K562 (cell line): ENCODE data around the gene LRP10. TPM values are rescaled to one million over a fixed set of nuclear protein-coding genes. Genes with fewer than 3 reads are reported as not detected.

Experiments used
- ATF1 ChIP-seq, 2 experiments: fragments of 450-650 bp in 1 of 2; IDR thresholded peaks; 2 replicates each; pipeline ENCODE4 v1.6.1; 2016; ENCODE audit warnings: missing compliant biosample characterization in 1 of 2, missing genetic modification characterization in 1 of 2
- ATF3 ChIP-seq, 2 experiments: fragments of 450-650 bp in 1 of 2; sonication (generic) in 1 of 2; formaldehyde crosslinking in 1 of 2; IDR thresholded peaks in 1 of 2; conservative IDR thresholded peaks in 1 of 2; 2 replicates each; pipeline versions ENCODE4 v1.6.1 to v1.8.1; 2016 to 2023; ENCODE audit warnings: mild to moderate bottlenecking in 2 of 2, moderate library complexity in 2 of 2, inconsistent platforms in 1 of 2, missing genetic modification reagents in 1 of 2
- CC2D1A ChIP-seq: fragments of 450-650 bp; IDR thresholded peaks from 2 replicates; pipeline ENCODE4 v1.6.1; 2017; ENCODE audit warnings: mild to moderate bottlenecking
- ELF4 ChIP-seq: fragments of 450-650 bp; formaldehyde crosslinking; IDR thresholded peaks from 2 replicates; pipeline ENCODE4 v1.4.0; 2022; ENCODE audit warnings: missing genetic modification characterization
- LCOR ChIP-seq: sonication (generic); formaldehyde crosslinking; IDR thresholded peaks from 2 replicates; pipeline ENCODE4 v1.8.0; 2022; ENCODE audit warnings: mild to moderate bottlenecking, missing genetic modification reagents
- MAFK ChIP-seq: IDR thresholded peaks from 2 replicates; pipeline ENCODE4 v1.6.1; 2011; ENCODE audit warnings: low read length, improper control_type of control experiment
- MYC ChIP-seq, 2 experiments: fragments of 250-450 bp in 1 of 2; sonication (Bioruptor Pico) in 1 of 2; IDR thresholded peaks; 2 replicates each; pipeline versions ENCODE4 v1.5.1 to v1.6.1; 2012 to 2021; ENCODE audit warnings: low read depth in 2 of 2, borderline replicate concordance in 1 of 2, improper control_type of control experiment in 1 of 2, low read length in 1 of 2, mild to moderate bottlenecking in 1 of 2, moderate library complexity in 1 of 2
- NCOA4 ChIP-seq: fragments of 450-650 bp; IDR thresholded peaks from 2 replicates; pipeline ENCODE4 v1.6.1; 2018; ENCODE audit warnings: mild to moderate bottlenecking; ENCODE audit not compliant: partially characterized antibody
- RUNX1 ChIP-seq: sonication (generic); IDR thresholded peaks from 2 replicates; pipeline ENCODE4 v1.6.1; 2016; ENCODE audit warnings: antibody characterized with exemption, low read depth
- SETDB1 ChIP-seq: IDR thresholded peaks from one replicate; pipeline ENCODE4 v1.6.1; 2012; ENCODE audit warnings: low read length, control low read depth, inconsistent platforms
- SLC30A9 ChIP-seq: fragments of 250-450 bp; sonication (Bioruptor Pico); IDR thresholded peaks from 2 replicates; pipeline ENCODE4 v1.8.0; 2022; ENCODE audit warnings: mild to moderate bottlenecking, moderate library complexity
- STAT5B ChIP-seq: fragments of 250-450 bp; sonication (Bioruptor Pico); IDR thresholded peaks from 2 replicates; pipeline ENCODE4 v1.8.0; 2021; ENCODE audit warnings: mild to moderate bottlenecking, inconsistent platforms
- ZNF121 ChIP-seq: sonication (generic); formaldehyde crosslinking; conservative IDR thresholded peaks from 2 replicates; pipeline ENCODE4 v1.8.0; 2022; ENCODE audit warnings: missing genetic modification reagents
- ZNF134 ChIP-seq: fragments of 250-450 bp; sonication (Bioruptor Pico); conservative IDR thresholded peaks from 2 replicates; pipeline ENCODE4 v1.4.0; 2020
- ZNF584 ChIP-seq: fragments of 200-800 bp; sonication (Bioruptor generic); IDR thresholded peaks from 2 replicates; pipeline ENCODE4 v1.6.1; 2016; ENCODE audit warnings: low read depth, mild to moderate bottlenecking, missing genetic modification characterization, missing compliant biosample characterization
- polyA plus RNA-seq, 8 experiments: library from polyadenylated mRNA; depleted of rRNA in 4 of 8; stranded (reverse) in 5 of 8; unstranded in 3 of 8; fragments of >200 nt; fragmentation: Nextera tagmentation in 2 of 8; fragmentation: Illumina TruSeq in 1 of 8; extraction: Ambion mirVana in 2 of 8; extraction: Trizol in 1 of 8; gene quantifications; 2 replicates each; pipeline versions ENCODE4 v1.2.1 to v1.2.3, GENCODE V29; 2011 to 2014; ENCODE audit warnings: inconsistent platforms in 1 of 8, missing spikeins in 1 of 8
- total RNA-seq, 7 experiments: library from RNA; depleted of rRNA in 6 of 7; stranded (reverse); fragments of >200 nt in 6 of 7; fragmentation: Illumina TruSeq in 2 of 7; extraction: Trizol in 2 of 7; gene quantifications; 2 replicates each; pipeline versions ENCODE4 v1.2.1 to v1.2.3, GENCODE V29; 2011 to 2021; ENCODE audit warnings: low replicate concordance in 1 of 7
- TF ChIP-seq, protein P1 (sequence below): sonication (generic); formaldehyde crosslinking; IDR thresholded peaks from 2 replicates; pipeline ENCODE4 v1.8.0; 2022; ENCODE audit warnings: mild to moderate bottlenecking, missing genetic modification reagents
- TF ChIP-seq, protein P2 (sequence below): fragments of 450-650 bp; IDR thresholded peaks from 2 replicates; pipeline ENCODE4 v1.6.1; 2017; ENCODE audit warnings: mild to moderate bottlenecking, moderate library complexity
- TF ChIP-seq, protein P3 (sequence below): fragments of 450-650 bp; formaldehyde crosslinking; IDR thresholded peaks from 2 replicates; pipeline ENCODE4 v1.4.0; 2020; ENCODE audit warnings: mild to moderate bottlenecking, moderate library complexity

LRP10 gene
- total and polyA plus RNA-seq, 9 of the 15 experiments (the other 6 are each of a cell fraction or from before 2014, with no cell fraction given), result 1.3 to 45.5 (median 10.9) TPM

DNA sequence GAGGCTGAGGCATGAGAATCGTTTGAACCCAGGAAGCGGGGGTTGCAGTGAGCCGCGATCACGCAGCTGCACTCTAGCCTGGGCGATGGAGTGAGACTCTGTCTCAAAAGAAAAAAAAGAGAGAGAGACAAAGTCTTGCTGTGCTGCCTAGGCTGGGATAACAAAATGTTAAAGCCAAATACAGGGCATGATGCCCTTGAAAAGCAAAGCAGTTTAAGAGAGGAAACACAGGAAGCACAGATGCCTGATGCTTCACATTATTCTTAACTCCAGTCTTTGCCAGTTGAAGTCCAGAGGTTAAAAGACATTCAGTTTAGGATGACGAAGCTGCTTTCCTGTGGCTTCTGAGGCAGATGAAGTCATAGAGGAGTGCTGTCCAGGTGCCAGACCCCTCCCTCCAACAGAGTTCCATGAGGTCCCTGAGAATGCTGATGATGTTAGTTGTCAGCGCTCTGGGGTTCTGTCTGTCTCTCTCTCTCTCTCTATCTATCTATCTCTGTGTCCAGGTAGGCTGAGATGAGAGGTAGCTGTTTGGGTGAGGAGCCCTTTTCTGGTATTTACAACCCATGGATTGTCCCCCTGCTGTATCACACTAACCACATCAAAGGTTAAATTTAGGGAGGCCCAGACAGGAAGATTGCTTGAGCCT lies 46.7 kb upstream of the LRP10 start (continued):
- TF ChIP-seq RUNX1 (no peak), ATF3 (IDR thresholded peaks at IDR 0.05) (peak; percentile 85), ATF3 (CRISPR knock-in tag; conservative IDR thresholded peaks at IDR 0.05) (no peak), ZNF121 (CRISPR knock-in tag) (no peak), ATF1 (CRISPR knock-in tag; IDR thresholded peaks at IDR 0.05) (no peak), ATF1 (tag; IDR thresholded peaks at IDR 0.05) (peak; percentile 59), NCOA4 (no peak), STAT5B (CRISPR knock-in tag) (no peak), MYC (IDR thresholded peaks at IDR 0.05; ENCODE audit: low read depth, low read length) (peak; percentile 78), MYC (CRISPR knock-in tag; IDR thresholded peaks at IDR 0.05; ENCODE audit: borderline replicate concordance, low read depth) (no peak), ZNF134 (no peak), SLC30A9 (CRISPR knock-in tag) (no peak), ZNF584 (CRISPR knock-in tag) (0 out of 2 replicates have a peak, but pooled peaks have one; percentile 27), LCOR (CRISPR knock-in tag) (no peak), ELF4 (CRISPR knock-in tag) (no peak), SETDB1 (no peak), MAFK (peak; percentile 74), CC2D1A (no peak)
- TF ChIP-seq, protein P1, sequence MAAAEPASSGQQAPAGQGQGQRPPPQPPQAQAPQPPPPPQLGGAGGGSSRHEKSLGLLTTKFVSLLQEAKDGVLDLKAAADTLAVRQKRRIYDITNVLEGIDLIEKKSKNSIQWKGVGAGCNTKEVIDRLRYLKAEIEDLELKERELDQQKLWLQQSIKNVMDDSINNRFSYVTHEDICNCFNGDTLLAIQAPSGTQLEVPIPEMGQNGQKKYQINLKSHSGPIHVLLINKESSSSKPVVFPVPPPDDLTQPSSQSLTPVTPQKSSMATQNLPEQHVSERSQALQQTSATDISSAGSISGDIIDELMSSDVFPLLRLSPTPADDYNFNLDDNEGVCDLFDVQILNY (CRISPR knock-in tag), result no peak
- TF ChIP-seq, protein P2, sequence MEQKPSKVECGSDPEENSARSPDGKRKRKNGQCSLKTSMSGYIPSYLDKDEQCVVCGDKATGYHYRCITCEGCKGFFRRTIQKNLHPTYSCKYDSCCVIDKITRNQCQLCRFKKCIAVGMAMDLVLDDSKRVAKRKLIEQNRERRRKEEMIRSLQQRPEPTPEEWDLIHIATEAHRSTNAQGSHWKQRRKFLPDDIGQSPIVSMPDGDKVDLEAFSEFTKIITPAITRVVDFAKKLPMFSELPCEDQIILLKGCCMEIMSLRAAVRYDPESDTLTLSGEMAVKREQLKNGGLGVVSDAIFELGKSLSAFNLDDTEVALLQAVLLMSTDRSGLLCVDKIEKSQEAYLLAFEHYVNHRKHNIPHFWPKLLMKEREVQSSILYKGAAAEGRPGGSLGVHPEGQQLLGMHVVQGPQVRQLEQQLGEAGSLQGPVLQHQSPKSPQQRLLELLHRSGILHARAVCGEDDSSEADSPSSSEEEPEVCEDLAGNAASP, result no peak
- TF ChIP-seq, protein P3, sequence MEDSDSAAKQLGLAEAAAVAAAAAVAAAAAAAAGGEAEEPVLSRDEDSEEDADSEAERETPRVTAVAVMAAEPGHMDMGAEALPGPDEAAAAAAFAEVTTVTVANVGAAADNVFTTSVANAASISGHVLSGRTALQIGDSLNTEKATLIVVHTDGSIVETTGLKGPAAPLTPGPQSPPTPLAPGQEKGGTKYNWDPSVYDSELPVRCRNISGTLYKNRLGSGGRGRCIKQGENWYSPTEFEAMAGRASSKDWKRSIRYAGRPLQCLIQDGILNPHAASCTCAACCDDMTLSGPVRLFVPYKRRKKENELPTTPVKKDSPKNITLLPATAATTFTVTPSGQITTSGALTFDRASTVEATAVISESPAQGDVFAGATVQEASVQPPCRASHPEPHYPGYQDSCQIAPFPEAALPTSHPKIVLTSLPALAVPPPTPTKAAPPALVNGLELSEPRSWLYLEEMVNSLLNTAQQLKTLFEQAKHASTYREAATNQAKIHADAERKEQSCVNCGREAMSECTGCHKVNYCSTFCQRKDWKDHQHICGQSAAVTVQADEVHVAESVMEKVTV (CRISPR knock-in tag), result no peak
